Gastrocnemius medialis (tissue), 4 donors: ENCODE data around the gene TMEM255B.

Experiments used
- POLR2A ChIP-seq, 2 donors: fragments of 450-650 bp; IDR thresholded peaks; one replicate each; pipeline ENCODE4 v1.6.1; 2017; ENCODE audit warnings: antibody characterized with exemption in 2 of 2, mild to moderate bottlenecking in 2 of 2, moderate library complexity in 2 of 2
- TF ChIP-seq, protein P1 (sequence below), 5 experiments: fragments of 450-650 bp in 3 of 5; fragments of 200-600 bp in 2 of 5; sonication (generic) in 2 of 5; IDR thresholded peaks in 4 of 5; conservative IDR thresholded peaks in 1 of 5; 1 replicate in 4 of 5; 2 replicates in 1 of 5; pipeline ENCODE4 v1.5.1; 2016 to 2019; ENCODE audit warnings: antibody characterized with exemption in 5 of 5, mild to moderate bottlenecking in 3 of 5, moderate library complexity in 3 of 5

- TF ChIP-seq, protein P1, sequence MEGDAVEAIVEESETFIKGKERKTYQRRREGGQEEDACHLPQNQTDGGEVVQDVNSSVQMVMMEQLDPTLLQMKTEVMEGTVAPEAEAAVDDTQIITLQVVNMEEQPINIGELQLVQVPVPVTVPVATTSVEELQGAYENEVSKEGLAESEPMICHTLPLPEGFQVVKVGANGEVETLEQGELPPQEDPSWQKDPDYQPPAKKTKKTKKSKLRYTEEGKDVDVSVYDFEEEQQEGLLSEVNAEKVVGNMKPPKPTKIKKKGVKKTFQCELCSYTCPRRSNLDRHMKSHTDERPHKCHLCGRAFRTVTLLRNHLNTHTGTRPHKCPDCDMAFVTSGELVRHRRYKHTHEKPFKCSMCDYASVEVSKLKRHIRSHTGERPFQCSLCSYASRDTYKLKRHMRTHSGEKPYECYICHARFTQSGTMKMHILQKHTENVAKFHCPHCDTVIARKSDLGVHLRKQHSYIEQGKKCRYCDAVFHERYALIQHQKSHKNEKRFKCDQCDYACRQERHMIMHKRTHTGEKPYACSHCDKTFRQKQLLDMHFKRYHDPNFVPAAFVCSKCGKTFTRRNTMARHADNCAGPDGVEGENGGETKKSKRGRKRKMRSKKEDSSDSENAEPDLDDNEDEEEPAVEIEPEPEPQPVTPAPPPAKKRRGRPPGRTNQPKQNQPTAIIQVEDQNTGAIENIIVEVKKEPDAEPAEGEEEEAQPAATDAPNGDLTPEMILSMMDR (IDR thresholded peaks at IDR 0.05 in 4 of 5, conservative IDR thresholded peaks at IDR 0.05 in 1 of 5) = no peak
- TF ChIP-seq POLR2A (IDR thresholded peaks at IDR 0.05) = no peak
These were observed 17.8 kb upstream of the TMEM255B start for GRCh38 chr13:113741191-113741668.
